ENCODE results near the gene AP3M1. TPM values are rescaled to one million over a fixed set of nuclear protein-coding genes. Genes with fewer than 3 reads are reported as not detected.

Gene AP3M1
- polyA plus RNA-seq, 2 of the 4 experiments (the other 2 are of a cell fraction) = 39.0 to 83.0 TPM

- Histone ChIP-seq H3K4me1 (peaks cover 25% of the 10 kb centered on the region), H3K27ac (no peak overlapping the region), H3K9me3 (no peaks in the 10 kb centered on the region), H3K4me2 (peak overlapping the region; percentile 93), H3K4me3 (no peak overlapping the region)
- DNase-seq (ENCODE audit: low read depth in 1 of 2, low spot score in 1 of 2) (peak; percentile 46 to 61), ATAC-seq (no peak), FAIRE-seq (no peak)
- ChIA-PET POLR2A (interaction anchor here (1.1 kb wide), 1 partner anchor 23 kb away, joined by 4 read pairs; no protein-coding TSS in a partner anchor), CTCF (interaction anchor here (0.7 to 1.7 kb wide), 10 partner anchors 9 to 947 kb away, joined by 3 to 5 read pairs (median 3); no protein-coding TSS in a partner anchor)
- TF ChIP-seq, protein P1, sequence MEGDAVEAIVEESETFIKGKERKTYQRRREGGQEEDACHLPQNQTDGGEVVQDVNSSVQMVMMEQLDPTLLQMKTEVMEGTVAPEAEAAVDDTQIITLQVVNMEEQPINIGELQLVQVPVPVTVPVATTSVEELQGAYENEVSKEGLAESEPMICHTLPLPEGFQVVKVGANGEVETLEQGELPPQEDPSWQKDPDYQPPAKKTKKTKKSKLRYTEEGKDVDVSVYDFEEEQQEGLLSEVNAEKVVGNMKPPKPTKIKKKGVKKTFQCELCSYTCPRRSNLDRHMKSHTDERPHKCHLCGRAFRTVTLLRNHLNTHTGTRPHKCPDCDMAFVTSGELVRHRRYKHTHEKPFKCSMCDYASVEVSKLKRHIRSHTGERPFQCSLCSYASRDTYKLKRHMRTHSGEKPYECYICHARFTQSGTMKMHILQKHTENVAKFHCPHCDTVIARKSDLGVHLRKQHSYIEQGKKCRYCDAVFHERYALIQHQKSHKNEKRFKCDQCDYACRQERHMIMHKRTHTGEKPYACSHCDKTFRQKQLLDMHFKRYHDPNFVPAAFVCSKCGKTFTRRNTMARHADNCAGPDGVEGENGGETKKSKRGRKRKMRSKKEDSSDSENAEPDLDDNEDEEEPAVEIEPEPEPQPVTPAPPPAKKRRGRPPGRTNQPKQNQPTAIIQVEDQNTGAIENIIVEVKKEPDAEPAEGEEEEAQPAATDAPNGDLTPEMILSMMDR (IDR thresholded peaks at IDR 0.05) = peak; percentile 37
- TF ChIP-seq USF2 (IDR thresholded peaks at IDR 0.05) = no peak
- 54% methylated on average over 4 of the region's 4 CpGs for WGBS (ENCODE audit: missing lambda C conversion rate)
These were observed 2.5 kb upstream of the AP3M1 start for GRCh38 chr10:74153123-74153522.

GRCh38 chr10:74151879-74152722 lies 1.5 kb upstream of the AP3M1 start:
- Histone ChIP-seq H3K4me2 (peak overlapping the region; percentile 93), H3K4me3 (peak overlapping the region; percentile 86), H3K9me3 (no peaks in the 10 kb centered on the region), H3K27ac (peak overlapping the region; percentile 83 to 88), H3K4me1 (peaks cover 25% of the 10 kb centered on the region)
- TF ChIP-seq ELK1 (IDR thresholded peaks at IDR 0.05; ENCODE audit: low read depth, low read length) (no peak), PHF8 (IDR thresholded peaks at IDR 0.05; ENCODE audit: borderline replicate concordance, low read depth) (no peak), HDAC2 (IDR thresholded peaks at IDR 0.05) (no peak), GATA3 (IDR thresholded peaks at IDR 0.05; ENCODE audit: borderline replicate concordance) (no peak), MAFK (IDR thresholded peaks at IDR 0.05; ENCODE audit: partially characterized antibody) (no peak), HOXB13 (CRISPR knock-in tag; IDR thresholded peaks at IDR 0.05; ENCODE audit: low read depth) (no peak), CEBPB (IDR thresholded peaks at IDR 0.05) (peak; percentile 25 to 52; a peak in 2 of 4 replicates), RFX5 (IDR thresholded peaks at IDR 0.05) (no peak)
- FAIRE-seq (no peak), DNase-seq (ENCODE audit: low read depth in 1 of 2, low spot score in 1 of 2) (no peak), ATAC-seq (no peak)
- 16% methylated on average over 5 of the region's 5 CpGs for WGBS (ENCODE audit: missing lambda C conversion rate)
- POLR2A ChIA-PET = interaction anchor here (1.1 to 2.1 kb wide), 3 partner anchors 24 to 82 kb away, joined by 4 to 11 read pairs (median 5); no protein-coding TSS in a partner anchor
- CTCF ChIA-PET = interaction anchor here (0.9 to 2.0 kb wide), 8 partner anchors 10 to 948 kb away, joined by 3 to 7 read pairs (median 4); no protein-coding TSS in a partner anchor

GRCh38 chr10:74150990-74151878 lies 606 bp upstream of the AP3M1 start, which contains the start of gene ADK:
TSS of gene ADK (plus strand) at chr10:74151221. CDS start at chr10:74151279, 58 bp downstream.
- Histone ChIP-seq H3K4me1 (peaks cover 25% of the 10 kb centered on the region), H3K27ac (peak within 1 kb of the TSS; percentile 83 to 88), H3K4me3 (peak within 1 kb of the TSS; percentile 86), H3K9me3 (no peaks in the 10 kb centered on the region), H3K4me2 (peak within 1 kb of the TSS; percentile 93)
- FAIRE-seq (no peak), ATAC-seq (peak; percentile 93 to 94), DNase-seq (ENCODE audit: low read depth in 1 of 2, low spot score in 1 of 2) (peak; percentile 97 to 99)
- CTCF ChIA-PET = interaction anchor here (0.6 to 2.0 kb wide), 9 partner anchors 13 to 955 kb away, joined by 3 to 7 read pairs (median 4); no protein-coding TSS in a partner anchor
- WGBS (ENCODE audit: missing lambda C conversion rate) = 1% methylated on average over 44 of the region's 57 CpGs
- POLR2A ChIA-PET = interaction anchor here (1.7 to 2.1 kb wide), 2 partner anchors 25 to 83 kb away, joined by 5 to 11 read pairs; no protein-coding TSS in a partner anchor
- TF ChIP-seq, protein P2, sequence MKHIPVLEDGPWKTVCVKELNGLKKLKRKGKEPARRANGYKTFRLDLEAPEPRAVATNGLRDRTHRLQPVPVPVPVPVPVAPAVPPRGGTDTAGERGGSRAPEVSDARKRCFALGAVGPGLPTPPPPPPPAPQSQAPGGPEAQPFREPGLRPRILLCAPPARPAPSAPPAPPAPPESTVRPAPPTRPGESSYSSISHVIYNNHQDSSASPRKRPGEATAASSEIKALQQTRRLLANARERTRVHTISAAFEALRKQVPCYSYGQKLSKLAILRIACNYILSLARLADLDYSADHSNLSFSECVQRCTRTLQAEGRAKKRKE (CRISPR knock-in tag; IDR thresholded peaks at IDR 0.05; ENCODE audit: low read depth) = no peak
- TF ChIP-seq POLR2A (IDR thresholded peaks at IDR 0.05; ENCODE audit: low read length) (peak; percentile 73), USF2 (IDR thresholded peaks at IDR 0.05) (peak; percentile 67), SMC3 (IDR thresholded peaks at IDR 0.05) (0 out of 3 replicates have a peak, but pooled peaks have one; percentile 6), HMGXB4 (CRISPR knock-in tag; IDR thresholded peaks at IDR 0.05; ENCODE audit: borderline replicate concordance) (no peak), GATA3 (IDR thresholded peaks at IDR 0.05; ENCODE audit: borderline replicate concordance) (peak; percentile 35; the same call in 1 of the 2 replicates), JUN (IDR thresholded peaks at IDR 0.05) (peak in 1 of 2 experiments; percentile 46; a peak in 1 of 5 replicates), HES2 (IDR thresholded peaks at IDR 0.05) (no peak), PHF8 (IDR thresholded peaks at IDR 0.05; ENCODE audit: borderline replicate concordance, low read depth) (peak; percentile 67), ELK1 (IDR thresholded peaks at IDR 0.05; ENCODE audit: low read depth, low read length) (no peak)
- TF ChIP-seq, protein P3, sequence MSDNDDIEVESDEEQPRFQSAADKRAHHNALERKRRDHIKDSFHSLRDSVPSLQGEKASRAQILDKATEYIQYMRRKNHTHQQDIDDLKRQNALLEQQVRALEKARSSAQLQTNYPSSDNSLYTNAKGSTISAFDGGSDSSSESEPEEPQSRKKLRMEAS (IDR thresholded peaks at IDR 0.05) = peak; percentile 92
